SU-DHL-6 (cell line): ENCODE measurements around the gene PSMC5.

Experiments used
- EZH2phosphoT487 ChIP-seq: fragments of 200-600 bp; sonication (generic), shearing (Covaris generic); conservative IDR thresholded peaks from 2 replicates; pipeline ENCODE4 v1.6.1; 2018; ENCODE audit warnings: mild to moderate bottlenecking, antibody characterized with exemption, low read length, moderate library complexity, mixed read lengths
- TF ChIP-seq, protein P1 (sequence below): fragments of 200-600 bp; sonication (generic); IDR thresholded peaks from one replicate; pipeline ENCODE4 v1.5.1; 2017; ENCODE audit warnings: antibody characterized with exemption, mild to moderate bottlenecking, low read length, moderate library complexity; ENCODE audit not compliant: insufficient read depth, poor library complexity, severe bottlenecking

DNA sequence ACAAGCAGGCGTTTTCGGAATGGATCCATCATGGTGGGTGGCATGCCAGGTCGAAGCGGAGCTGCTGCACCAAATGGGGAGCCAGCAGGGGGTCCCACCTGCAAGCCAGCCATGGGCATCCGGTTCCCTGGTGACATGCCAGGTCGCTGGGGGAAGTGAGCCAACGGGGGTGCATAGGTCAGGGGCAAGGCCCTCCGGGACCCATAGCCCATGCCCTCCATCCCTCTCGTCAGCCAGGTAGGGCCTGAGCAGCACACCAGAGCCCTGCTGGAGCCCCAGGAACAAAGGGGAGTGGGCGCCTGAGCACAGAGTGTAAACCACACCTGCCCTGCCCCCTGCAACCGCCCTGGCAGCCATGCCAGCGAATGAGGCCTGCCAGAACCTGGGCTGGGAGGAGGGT, 10.2 kb downstream of the PSMC5 start:
- TF ChIP-seq, protein P1, sequence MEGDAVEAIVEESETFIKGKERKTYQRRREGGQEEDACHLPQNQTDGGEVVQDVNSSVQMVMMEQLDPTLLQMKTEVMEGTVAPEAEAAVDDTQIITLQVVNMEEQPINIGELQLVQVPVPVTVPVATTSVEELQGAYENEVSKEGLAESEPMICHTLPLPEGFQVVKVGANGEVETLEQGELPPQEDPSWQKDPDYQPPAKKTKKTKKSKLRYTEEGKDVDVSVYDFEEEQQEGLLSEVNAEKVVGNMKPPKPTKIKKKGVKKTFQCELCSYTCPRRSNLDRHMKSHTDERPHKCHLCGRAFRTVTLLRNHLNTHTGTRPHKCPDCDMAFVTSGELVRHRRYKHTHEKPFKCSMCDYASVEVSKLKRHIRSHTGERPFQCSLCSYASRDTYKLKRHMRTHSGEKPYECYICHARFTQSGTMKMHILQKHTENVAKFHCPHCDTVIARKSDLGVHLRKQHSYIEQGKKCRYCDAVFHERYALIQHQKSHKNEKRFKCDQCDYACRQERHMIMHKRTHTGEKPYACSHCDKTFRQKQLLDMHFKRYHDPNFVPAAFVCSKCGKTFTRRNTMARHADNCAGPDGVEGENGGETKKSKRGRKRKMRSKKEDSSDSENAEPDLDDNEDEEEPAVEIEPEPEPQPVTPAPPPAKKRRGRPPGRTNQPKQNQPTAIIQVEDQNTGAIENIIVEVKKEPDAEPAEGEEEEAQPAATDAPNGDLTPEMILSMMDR, result no peak
- TF ChIP-seq EZH2phosphoT487, result no peak
